Measurements from ENCODE around the gene UBAP2L. TPM values are rescaled to one million over a fixed set of nuclear protein-coding genes. Genes with fewer than 3 reads are reported as not detected.

Gene UBAP2L, protein sequence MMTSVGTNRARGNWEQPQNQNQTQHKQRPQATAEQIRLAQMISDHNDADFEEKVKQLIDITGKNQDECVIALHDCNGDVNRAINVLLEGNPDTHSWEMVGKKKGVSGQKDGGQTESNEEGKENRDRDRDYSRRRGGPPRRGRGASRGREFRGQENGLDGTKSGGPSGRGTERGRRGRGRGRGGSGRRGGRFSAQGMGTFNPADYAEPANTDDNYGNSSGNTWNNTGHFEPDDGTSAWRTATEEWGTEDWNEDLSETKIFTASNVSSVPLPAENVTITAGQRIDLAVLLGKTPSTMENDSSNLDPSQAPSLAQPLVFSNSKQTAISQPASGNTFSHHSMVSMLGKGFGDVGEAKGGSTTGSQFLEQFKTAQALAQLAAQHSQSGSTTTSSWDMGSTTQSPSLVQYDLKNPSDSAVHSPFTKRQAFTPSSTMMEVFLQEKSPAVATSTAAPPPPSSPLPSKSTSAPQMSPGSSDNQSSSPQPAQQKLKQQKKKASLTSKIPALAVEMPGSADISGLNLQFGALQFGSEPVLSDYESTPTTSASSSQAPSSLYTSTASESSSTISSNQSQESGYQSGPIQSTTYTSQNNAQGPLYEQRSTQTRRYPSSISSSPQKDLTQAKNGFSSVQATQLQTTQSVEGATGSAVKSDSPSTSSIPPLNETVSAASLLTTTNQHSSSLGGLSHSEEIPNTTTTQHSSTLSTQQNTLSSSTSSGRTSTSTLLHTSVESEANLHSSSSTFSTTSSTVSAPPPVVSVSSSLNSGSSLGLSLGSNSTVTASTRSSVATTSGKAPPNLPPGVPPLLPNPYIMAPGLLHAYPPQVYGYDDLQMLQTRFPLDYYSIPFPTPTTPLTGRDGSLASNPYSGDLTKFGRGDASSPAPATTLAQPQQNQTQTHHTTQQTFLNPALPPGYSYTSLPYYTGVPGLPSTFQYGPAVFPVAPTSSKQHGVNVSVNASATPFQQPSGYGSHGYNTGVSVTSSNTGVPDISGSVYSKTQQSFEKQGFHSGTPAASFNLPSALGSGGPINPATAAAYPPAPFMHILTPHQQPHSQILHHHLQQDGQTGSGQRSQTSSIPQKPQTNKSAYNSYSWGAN
- 100 to 1,000 TPM in 1 of 4 donors, 10 to 100 TPM in 3; 48.9 to 169 (median 71.2) TPM for total RNA-seq

- peak; percentile 98 to 100 (median 99) for DNase-seq
- H3K4me1 ChIP-seq, result peaks cover 0 to 32% (median 10%) of the 10 kb centered on the region in 4 donors
- peak within 1 kb of the TSS; percentile 66 to 98 (median 88) for H3K4me3 ChIP-seq
- TF ChIP-seq POLR2A (IDR thresholded peaks at IDR 0.05), result peak; percentile 57 to 77
- TF ChIP-seq, protein P1, sequence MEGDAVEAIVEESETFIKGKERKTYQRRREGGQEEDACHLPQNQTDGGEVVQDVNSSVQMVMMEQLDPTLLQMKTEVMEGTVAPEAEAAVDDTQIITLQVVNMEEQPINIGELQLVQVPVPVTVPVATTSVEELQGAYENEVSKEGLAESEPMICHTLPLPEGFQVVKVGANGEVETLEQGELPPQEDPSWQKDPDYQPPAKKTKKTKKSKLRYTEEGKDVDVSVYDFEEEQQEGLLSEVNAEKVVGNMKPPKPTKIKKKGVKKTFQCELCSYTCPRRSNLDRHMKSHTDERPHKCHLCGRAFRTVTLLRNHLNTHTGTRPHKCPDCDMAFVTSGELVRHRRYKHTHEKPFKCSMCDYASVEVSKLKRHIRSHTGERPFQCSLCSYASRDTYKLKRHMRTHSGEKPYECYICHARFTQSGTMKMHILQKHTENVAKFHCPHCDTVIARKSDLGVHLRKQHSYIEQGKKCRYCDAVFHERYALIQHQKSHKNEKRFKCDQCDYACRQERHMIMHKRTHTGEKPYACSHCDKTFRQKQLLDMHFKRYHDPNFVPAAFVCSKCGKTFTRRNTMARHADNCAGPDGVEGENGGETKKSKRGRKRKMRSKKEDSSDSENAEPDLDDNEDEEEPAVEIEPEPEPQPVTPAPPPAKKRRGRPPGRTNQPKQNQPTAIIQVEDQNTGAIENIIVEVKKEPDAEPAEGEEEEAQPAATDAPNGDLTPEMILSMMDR (IDR thresholded peaks at IDR 0.05), result no peak
- peak within 1 kb of the TSS; percentile 94 to 99 (median 98) for H3K27ac ChIP-seq
- H3K9me3 ChIP-seq, result no peaks in the 10 kb centered on the region
- H3K36me3 ChIP-seq, result peaks cover 0 to 25% (median 4%) of the 10 kb centered on the region in 3 donors
- no peaks in the 10 kb centered on the region for H3K27me3 ChIP-seq
Observed at GRCh38 chr1:154220071-154220969, at the start of gene UBAP2L. Gene UBAP2L (plus strand): TSS chr1:154220955. CDS start chr1:154225124, 4,169 bp downstream.

DNA sequence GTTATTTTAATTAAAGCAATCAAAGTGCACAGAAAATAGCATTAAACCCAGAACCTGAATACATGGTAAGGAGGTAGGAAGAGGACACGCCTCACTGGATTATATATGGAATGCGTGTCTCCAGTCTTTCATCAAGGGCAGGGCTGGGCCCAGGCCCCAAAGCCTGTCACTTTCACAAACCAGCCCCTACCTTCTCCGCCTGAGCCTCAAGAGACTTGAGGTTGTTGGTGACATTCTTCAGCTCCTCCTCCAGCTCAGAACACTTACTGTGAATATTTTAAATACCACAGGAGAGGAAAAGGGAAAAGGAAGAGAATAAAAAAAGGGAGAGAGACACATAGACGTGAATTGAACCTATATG, 49.6 kb upstream of the UBAP2L start:
- Histone ChIP-seq H3K36me3 (peaks cover 0 to 95% (median 0%) of the 10 kb centered on the region in 3 donors), H3K4me1 (peaks cover 0 to 10% (median 0%) of the 10 kb centered on the region in 4 donors), H3K4me3 (no peak overlapping the region), H3K9me3 (no peaks in the 10 kb centered on the region), H3K27ac (no peak overlapping the region), H3K27me3 (no peaks in the 10 kb centered on the region)
- no peak for DNase-seq
- TF ChIP-seq, protein P1 (IDR thresholded peaks at IDR 0.05), result no peak
- TF ChIP-seq POLR2A (IDR thresholded peaks at IDR 0.05), result no peak

DNA sequence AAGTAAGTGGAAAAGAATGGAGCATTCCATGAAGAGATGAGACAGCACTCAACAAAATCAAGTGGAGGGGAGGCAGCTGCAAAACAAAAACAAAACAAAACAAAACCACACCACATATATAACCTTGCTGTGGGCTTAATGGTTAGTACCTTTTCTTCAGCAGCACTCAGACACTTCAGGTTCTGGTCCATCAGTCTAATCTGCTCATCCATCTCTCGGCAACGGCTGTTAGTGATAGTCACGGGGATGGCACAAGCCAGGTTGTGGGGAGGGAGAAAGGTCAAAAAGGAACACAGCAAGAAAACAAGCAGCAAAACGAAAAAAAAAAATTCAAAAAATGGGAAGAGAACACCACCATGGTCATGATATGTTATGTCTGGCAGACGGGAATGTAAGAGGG, 48.9 kb upstream of the UBAP2L start:
- peaks cover 0 to 15% (median 0%) of the 10 kb centered on the region in 4 donors for H3K4me1 ChIP-seq
- no peaks in the 10 kb centered on the region for H3K27me3 ChIP-seq
- H3K9me3 ChIP-seq, result no peaks in the 10 kb centered on the region
- H3K36me3 ChIP-seq, result peaks cover 0 to 88% (median 0%) of the 10 kb centered on the region in 3 donors
- H3K4me3 ChIP-seq, result no peak overlapping the region
- H3K27ac ChIP-seq, result no peak overlapping the region
- TF ChIP-seq, protein P1 (IDR thresholded peaks at IDR 0.05), result no peak
- no peak for TF ChIP-seq POLR2A (IDR thresholded peaks at IDR 0.05)
- no peak for DNase-seq

- peaks cover 11 to 41% (median 14%) of the 10 kb centered on the region in 4 donors for H3K4me1 ChIP-seq
- DNase-seq, result no peak
- no peak overlapping the region for H3K4me3 ChIP-seq
- no peaks in the 10 kb centered on the region for H3K27me3 ChIP-seq
- H3K27ac ChIP-seq, result no peak overlapping the region
- H3K36me3 ChIP-seq, result peaks cover 0 to 60% (median 0%) of the 10 kb centered on the region in 3 donors
- H3K9me3 ChIP-seq, result no peaks in the 10 kb centered on the region
- no peak for TF ChIP-seq POLR2A (IDR thresholded peaks at IDR 0.05)
- TF ChIP-seq, protein P1 (IDR thresholded peaks at IDR 0.05), result no peak
Observed at GRCh38 chr1:154174654-154175053, 46.1 kb upstream of the UBAP2L start.

Data from Peyer's patch (tissue), 4 donors.